ENCODE measurements around the gene CNGB1.

CNGB1 gene

GRCh38 chr16:57996406-57997175 lies 25.7 kb upstream of the CNGB1 start:
- no peak for DNase-seq

- DNase-seq: no peak
Measured at GRCh38 chr16:57995721-57996405, 24.9 kb upstream of the CNGB1 start.

DNA sequence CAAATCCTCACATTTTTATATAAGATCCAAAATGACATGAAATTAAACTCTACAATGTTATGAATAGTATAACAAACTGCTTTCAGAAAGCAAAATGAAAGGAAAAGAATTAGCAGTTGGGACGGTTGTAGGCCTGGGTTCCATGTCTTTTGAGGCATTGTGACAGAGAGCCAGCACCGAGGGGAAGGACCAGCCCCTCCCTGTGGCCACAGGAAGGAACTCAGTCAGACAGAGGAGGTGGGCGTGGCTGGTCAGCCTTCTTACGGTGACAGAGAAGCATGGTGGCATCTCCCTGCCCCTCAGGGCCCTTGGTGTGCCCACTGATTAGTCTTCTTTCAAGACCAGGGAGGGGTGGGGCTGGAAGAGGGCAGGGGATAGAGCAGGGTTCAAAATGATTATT lies 23.9 kb upstream of the CNGB1 start:
- DNase-seq: peak; percentile 92

DNA sequence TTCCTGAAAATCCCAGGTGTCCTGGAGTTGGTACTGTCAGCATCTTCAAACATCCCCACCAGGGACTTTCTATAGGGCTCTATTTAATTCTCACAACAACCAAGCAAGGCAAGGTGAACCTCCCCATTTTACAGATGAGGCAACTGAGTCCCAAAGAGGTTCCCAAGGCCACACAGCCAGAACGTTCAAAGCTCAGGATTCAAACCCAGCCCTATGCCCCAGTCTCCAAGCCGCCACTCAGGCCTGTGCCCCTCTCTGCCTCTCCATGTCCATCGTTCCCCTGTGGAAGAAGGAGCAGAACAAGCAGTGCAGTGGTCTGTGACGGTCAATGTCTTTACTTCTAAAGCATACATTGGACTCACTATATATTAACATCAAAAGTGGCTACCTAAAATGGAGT lies 23.4 kb upstream of the CNGB1 start:
- no peak for DNase-seq

DNA sequence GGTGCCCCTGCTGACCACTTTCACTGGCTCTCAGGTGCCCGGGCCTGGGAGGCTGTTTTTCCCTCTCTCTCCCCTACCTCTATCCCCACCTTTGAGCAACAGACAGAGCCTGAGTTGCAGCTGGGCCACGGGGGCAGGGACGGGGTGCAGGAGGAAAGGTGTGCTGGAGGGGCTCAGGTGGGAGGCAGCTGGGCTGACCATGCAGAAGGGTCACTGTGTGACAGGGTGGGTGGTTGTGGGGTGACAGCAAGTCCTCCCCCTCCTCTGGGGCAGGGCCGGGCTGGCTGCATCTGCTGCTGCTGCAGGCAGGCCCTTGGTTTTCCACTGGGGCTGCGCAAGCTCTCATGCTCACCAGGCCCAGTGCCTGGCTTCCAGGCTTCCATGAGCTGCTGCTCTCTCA lies 23.0 kb upstream of the CNGB1 start:
- DNase-seq: no peak

- DNase-seq: no peak
Measured at GRCh38 chr16:57993438-57993837, 22.5 kb upstream of the CNGB1 start.

- no peak for DNase-seq
Measured at GRCh38 chr16:57992084-57992483, 21.2 kb upstream of the CNGB1 start.

DNA sequence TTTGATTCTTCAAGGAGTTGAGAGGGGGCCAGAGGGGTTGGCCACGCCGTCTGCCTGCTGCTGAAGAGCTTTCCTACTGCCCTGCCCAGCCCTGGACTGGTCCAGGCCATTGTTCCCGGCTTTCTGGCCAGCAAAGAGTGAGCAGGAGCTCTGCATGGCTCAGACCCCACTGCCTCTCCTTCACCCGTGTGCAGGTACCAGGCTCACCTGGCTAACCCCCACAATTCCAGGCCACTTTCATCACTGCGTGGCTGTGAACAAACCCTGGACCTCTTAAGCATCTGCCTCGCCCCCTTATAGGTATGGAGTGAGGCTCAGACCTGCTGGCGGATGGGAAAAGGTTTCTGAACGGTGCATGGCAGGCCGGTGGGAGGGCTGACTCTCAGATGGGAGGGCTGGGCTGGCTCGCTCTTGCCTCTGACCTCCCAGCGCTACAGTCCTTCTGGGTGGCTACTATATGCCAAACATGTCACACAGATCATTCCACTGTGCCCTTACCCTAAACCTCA lies 20.7 kb upstream of the CNGB1 start:
- no peak for DNase-seq

- no peak for DNase-seq
Measured at GRCh38 chr16:57988929-57989328, 18.0 kb upstream of the CNGB1 start.

DNA sequence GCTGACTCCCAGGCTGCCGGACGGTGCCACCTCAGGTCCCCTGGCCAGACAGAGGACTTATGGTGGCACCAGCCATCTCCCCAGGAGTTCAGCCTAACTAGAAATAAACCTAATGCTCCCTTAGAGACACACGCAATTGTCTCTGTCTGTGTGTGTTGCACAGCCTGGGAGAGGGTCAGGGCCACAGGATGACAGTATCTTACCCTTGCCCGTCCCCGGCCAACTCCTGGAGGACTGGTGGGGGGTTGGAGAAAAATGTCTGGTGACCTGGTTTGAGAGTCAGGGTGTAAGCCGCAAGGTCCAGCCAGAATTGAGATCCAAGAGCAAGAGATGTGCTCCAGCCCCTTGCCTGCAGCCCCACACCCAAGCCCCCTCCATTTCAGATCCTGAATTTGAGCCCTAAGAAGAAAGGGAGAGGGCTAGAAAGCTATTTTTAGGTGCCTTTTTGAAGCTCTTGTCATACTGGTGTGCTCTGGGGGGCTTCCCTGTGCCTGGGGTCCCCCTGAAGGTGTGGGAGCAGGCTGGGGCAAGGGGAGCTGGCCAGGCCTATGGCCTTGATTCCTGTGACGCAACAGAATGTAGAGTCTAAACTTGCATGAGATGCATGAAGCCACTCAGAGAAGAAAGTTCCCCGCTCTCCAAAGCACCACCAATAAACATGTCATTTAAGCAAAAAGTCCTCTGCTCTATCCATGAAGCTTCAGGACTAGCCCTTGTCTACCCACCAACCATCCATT lies 16.7 kb upstream of the CNGB1 start:
- no peak for DNase-seq

GRCh38 chr16:57986196-57986595 lies 15.3 kb upstream of the CNGB1 start:
- DNase-seq: no peak

- DNase-seq: no peak
Measured at GRCh38 chr16:57985204-57986181, 14.6 kb upstream of the CNGB1 start.

- peak; percentile 92 for DNase-seq
Measured at GRCh38 chr16:57984443-57985203, 13.7 kb upstream of the CNGB1 start.

- no peak for DNase-seq
Measured at GRCh38 chr16:57982385-57982784, 11.5 kb upstream of the CNGB1 start.

GRCh38 chr16:57981636-57982035 lies 10.7 kb upstream of the CNGB1 start:
- no peak for DNase-seq

DNA sequence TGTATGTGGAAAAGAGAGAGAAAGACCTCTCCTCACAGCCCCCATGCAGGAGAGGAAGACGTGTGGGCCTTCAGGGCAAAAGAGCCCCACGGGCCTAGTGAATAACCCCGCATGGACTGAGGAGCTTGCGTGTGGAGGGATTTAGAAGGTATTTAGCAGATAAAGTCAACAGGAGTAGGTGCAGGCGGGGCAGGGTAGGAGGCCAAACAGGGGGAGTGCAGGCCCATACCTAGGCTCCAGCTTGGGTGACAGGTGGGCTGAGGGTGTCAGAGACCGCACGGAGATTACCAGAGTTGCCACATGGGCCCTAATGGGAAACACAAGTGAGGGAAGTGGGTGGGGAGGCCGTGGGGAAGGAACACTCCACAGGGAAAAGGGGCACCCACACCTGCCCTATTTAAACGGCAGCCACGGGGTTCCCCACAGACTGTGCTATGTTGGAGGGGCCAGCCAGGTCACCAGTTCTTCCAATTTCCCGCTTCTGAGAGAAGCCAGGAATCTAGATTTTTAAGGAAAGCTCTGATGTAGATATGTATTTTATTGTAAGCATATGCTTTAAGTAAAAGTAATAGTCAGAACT lies 8.2 kb upstream of the CNGB1 start:
- DNase-seq: no peak

GRCh38 chr16:57978070-57978465 lies 7.1 kb upstream of the CNGB1 start:
- peak; percentile 12 for DNase-seq

- peak; percentile 32 for DNase-seq
Measured at GRCh38 chr16:57977418-57978069, 6.6 kb upstream of the CNGB1 start.

DNA sequence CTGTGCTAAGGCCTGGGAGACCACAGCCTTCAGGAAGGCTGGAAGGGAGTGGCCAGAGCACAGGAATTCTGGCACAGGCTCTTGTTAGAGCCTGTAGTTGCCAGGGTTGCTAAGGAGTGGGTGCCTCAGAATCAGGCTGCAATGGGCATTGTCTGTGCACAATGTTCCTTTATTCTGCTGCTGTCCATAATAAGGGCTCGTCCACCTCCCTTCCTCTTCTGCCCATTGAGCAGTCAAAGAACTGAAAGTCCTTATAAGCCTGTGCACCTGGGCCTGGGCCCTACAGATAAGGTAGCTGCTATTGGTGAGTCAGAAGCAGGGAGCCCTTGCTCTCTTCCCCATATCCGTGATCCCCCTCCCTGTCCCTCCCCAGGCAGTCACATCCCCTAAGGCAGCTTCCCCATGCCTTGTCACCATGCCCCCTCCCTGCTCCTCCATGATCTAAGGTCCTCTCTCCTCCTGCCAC lies 5.4 kb upstream of the CNGB1 start:
- DNase-seq: peak; percentile 88

GRCh38 chr16:57972306-57972705 lies 1.4 kb upstream of the CNGB1 start:
- DNase-seq: no peak

DNA sequence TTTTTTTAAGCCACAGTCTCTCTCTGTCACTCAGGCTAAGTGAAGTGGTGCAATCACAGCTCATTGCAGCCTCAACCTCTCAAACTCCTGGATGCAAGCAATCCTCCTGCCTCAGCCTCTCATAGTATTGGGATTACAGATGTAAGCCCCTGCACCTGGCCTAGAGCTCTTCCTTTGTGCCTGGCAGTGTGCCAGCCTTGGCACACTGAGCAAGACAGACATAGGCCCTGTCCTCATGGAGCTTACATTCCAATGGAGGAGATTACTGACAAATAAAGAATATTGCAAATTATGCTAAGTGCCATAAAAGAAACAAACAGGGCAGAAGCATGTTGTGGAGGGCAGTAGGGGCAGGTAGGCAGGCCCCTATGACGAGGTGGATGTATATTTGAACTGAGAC lies 920 bp upstream of the CNGB1 start:
- DNase-seq: no peak

All from hematopoietic multipotent progenitor cell treated with erythropoietin and hydrocortisone succinate and interleukin-3 and kit ligand, for 6 days (in vitro differentiated cells).